Activated CD8-positive, alpha-beta memory T cell treated with anti-CD3 and anti-CD28 coated beads for 1 hour (primary cell): Measurements from ENCODE around the gene SFTPB.
"Not testable (repeated sequence)": the region's sequence is repeated elsewhere in the genome, so short reads cannot be mapped to it uniquely, and the experiment has no call there.

Experiments used
- DNase-seq, 2 donors: peaks; one replicate each; pipeline ENCODE4 v3.0.0-alpha.2; 2020; ENCODE audit warnings: low read depth in 1 of 2; ENCODE audit errors: extremely low read depth in 1 of 2

The SFTPB gene

GRCh38 chr2:85668009-85668856 is at the start of gene SFTPB:
TSS of gene SFTPB (minus strand) at chr2:85668199. CDS start at chr2:85668183, 16 bp downstream.
- DNase-seq, result no peak

- no peak for DNase-seq
These were observed 49.5 kb upstream of the SFTPB start for GRCh38 chr2:85717308-85718008.

GRCh38 chr2:85716346-85716914 is 48.4 kb upstream of the SFTPB start:
- no peak for DNase-seq

DNA sequence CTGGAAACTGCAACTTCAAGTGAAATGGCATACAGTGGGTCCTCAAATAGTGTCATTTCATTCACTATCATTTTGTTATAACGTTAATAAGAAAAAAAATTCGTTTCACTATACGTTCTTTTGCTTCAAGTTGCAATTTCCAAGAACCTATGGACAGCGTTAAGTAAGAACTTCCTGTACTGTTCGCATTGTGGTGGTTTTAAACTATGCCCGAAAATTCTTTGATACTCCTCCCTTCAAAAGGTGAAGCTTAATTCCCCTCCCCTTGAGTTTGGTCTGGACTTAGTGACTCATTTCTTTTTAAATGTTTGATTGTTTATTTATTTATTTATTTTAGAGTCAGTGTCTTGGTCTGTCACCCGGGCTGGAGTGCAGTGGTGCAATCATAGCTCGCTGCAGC is 46.8 kb upstream of the SFTPB start:
- DNase-seq, result no peak

DNA sequence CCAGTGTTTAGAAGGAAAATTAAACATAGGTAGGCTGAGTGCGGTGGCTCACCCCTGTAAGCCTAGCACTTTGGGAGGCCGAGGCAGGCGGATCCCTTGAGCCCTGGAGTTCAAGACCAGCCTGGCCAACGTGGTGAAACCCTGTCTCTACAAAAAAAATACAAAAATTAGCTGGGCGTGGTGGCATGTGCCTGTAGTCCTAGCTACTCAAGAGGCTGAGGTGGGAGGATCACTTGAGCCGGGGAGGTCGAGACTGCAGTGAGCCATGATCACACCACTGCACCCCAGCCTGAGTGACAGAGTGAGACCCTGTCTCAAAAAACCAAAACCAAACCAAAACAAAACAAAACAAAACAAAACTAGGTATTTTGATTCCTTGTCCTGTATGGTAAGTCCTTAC is 46.4 kb upstream of the SFTPB start:
- DNase-seq, result not testable (repeated sequence)

GRCh38 chr2:85713836-85714235 is 45.8 kb upstream of the SFTPB start:
- no peak for DNase-seq

GRCh38 chr2:85712849-85713612 is 45.0 kb upstream of the SFTPB start:
- DNase-seq, result no peak

- DNase-seq, result no peak
These were observed 44.3 kb upstream of the SFTPB start for GRCh38 chr2:85712336-85712735.

- no peak for DNase-seq
These were observed 43.6 kb upstream of the SFTPB start for GRCh38 chr2:85711578-85712060.

DNA sequence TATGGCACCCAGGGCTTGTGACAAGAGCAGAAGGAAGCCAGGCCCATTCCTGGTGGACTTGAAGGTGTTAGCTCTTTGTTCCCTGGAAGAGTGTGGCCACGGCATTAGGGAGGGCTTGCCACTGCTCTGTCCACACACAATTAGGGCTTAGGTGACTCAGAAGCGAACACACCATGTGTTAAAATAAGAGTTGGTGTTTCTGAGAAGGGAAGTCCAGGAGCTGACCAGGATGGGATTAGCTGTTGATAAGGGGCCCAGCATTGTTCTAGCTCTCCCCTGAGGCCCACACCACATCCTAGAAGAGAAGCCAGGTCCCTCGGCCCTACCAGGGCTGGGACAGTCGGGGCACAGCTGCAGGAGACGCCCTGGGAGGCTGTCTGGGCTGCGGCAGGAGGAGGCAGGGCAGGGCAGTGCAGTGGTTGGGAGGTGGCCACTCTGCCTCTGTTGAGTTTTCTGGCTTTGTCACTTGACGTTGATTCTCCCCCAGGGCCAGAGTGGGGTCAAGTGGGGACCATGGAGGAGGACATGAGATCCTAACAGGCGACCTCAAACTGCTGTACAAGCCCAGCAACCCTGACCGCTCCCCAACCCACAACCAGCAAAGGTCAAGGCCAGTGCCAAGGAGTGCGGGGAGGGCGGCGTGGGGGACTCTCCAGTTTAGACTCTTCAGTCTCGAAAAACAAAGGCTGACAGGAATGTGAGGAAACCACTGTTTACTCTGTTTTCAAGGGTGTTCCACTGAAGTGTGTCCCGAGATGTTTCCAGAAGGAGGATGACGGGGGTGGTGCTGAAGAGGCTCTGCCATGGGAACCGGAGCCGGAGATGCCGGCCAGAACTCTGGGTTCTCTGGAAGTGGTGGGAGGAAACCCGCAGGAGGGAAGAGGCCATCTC is 42.9 kb upstream of the SFTPB start:
- no peak for DNase-seq

DNA sequence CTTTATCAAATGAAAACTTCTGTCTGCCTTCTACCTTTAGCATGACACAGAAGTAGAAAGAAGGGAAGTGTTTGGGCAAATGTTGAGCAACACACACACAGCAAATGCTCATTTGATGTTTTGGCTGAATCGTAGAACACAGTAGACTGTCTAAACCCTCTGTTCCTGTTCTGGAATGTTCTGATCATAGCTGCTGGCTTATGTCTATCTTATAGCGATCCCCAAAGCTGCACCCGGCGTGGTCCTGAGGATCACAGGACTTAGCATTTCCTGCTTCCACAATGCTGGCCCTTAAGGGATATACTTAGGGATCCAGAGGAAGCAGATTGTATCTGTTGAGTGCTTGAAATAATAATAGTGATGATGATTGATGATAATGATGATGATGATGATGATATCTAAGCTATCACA is 41.4 kb upstream of the SFTPB start:
- no peak for DNase-seq

GRCh38 chr2:85708641-85709040 is 40.6 kb upstream of the SFTPB start:
- no peak for DNase-seq

DNA sequence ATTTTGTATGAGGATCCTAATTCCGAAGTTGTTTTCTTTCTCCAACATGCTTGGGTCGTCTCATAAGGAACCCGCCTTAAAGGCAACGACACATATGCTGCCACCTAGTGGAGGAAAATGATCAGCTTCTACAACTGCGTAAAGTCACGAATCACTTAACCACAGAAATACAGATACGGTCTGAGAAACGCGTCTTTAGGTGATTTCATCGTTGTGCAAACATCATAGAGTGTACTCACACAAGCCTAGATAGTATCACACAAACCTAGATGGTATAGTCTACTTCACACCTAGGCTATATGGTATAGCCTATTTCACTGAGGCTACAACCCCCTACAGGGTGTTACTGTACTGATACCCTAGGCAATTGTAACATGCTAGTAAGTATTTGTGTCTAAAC is 39.3 kb upstream of the SFTPB start:
- DNase-seq, result no peak

DNA sequence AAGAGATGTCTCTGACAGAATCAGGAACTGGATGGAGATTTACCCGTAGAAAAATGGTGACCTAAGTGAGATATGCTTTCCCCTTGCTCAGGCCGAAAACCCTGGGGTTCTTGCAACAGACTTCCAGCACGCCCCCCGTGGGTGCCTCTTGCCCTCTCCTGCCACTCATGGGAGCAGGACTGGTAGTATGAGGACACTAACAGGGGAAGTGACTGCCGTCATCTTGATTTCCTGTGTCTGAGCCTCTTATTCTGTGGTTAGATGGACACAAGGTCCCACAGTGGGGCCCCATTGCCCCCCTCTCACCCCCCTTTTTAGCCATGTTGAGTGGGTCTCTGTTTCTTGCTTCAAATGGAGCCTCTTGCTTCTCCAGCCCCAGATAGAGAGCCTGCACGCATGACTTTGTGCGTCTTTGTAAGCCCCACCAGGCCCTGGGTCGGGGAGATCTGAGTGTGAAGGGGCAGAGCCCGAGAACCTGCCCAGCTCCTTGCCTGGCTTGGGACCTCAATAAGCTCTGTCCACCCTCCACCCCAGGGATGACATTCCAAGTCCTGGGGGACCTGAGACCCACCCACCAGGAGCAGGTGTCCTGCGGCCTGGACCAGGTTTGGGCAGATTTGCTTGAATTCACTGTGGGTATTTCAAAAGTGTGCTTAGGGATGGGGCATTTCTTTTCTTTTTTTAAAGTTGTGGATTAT is 38.7 kb upstream of the SFTPB start:
- no peak for DNase-seq

DNA sequence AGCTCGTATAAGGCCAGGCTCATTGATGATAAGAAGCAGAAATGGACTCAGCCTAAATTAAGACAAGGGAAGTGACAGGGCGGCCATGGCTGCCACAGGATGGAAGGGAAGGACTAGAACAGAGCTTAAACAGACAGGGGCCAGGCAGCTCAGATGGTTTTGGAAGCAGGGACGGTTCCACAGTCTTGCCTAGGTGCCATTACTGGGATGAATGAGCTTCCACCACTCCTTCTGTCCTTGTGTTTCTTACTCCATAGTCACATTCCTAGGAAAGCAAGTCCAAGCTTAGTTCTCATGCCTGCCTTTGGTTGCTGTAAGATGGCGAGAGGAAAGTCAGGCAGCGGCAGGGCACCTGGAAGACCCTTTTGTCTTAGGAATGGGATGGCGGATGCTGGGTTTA is 38.1 kb upstream of the SFTPB start:
- DNase-seq, result no peak

DNA sequence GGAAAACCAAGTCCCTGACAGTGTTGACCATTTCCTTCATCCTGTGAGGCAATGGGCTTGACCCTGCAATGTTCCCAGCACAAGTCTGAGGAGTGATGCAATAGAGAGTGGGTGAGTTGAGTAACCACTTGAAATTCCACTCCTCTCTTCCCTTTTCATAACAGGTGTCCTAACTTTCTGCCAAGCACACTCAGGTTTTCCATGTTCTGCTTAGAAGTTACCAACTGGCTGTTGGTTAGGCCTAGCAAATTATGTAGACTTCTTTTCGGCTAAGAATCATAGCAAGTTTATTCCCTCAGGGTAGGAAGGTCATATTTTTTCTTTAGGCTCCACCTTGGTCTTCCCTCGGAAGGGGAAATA is 37.7 kb upstream of the SFTPB start:
- DNase-seq, result no peak

GRCh38 chr2:85704800-85705679 is 37.0 kb upstream of the SFTPB start:
- DNase-seq, result no peak

DNA sequence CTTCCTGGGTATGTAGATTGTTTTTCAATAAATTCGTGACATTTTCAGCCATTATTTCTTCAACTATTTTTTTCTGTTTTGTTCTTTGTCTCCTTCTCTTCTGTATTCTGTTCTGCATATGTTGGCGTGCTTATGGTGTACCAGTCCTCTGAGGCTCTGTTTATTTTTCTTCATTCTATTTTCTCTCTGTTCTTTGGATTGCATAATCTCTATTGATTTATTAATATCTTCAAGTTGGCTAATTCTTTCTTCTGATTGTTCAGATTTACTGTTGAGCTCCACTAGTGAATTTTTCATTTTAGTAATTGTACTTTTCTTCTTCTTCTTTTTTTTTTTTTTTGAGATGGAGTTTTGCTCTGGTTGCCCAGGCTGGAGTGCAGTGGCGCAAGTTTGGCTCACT is 36.0 kb upstream of the SFTPB start:
- no peak for DNase-seq

GRCh38 chr2:85703329-85703728 is 35.3 kb upstream of the SFTPB start:
- no peak for DNase-seq
